Measurements from ENCODE around the gene TMC8.

TMC8 gene

DNA sequence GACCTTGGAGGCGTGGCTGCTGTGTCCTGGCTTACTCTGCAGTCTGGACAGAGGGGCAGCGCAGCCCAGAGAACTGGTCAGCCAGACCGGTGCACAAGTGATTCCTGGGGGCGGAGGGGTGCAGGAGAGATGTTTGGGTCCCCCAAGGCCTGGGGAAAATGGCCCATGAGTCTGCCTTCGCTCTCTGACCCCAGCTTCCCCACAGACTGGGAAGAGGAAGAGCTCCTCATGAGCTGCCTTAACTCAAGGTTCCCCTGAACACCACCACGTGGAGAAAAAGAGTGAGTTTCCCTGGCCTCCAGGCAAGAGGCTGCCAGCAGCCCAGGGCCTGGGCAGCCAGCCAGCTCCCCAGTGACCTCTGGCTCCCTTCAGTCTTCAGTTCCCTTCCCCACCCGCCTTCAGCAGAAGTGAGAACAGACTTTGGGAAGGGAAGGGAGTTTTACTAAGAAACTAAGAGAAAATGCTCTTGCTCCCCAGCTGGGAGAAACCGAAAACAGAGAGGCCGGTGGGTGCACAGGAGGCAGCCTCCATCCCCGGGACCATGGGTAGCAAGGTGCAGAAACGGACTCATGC, 13.7 kb downstream of the TMC8 start:
- no peak overlapping the region for H3K9ac ChIP-seq (ENCODE audit: low read depth, low read length)
- no peaks in the 10 kb centered on the region for H3K4me1 ChIP-seq (ENCODE audit: insufficient read depth, low read length)
- no peaks in the 10 kb centered on the region for H3K79me2 ChIP-seq (ENCODE audit: insufficient read depth, low read length)
- no peak for ATAC-seq (ENCODE audit: insufficient read depth, low read depth)
- H3K36me3 ChIP-seq (ENCODE audit: insufficient read depth, low read length), result no peaks in the 10 kb centered on the region
- no peaks in the 10 kb centered on the region; the same call in 1 of the 2 replicates for H4K20me1 ChIP-seq (ENCODE audit: insufficient read depth, low read length)
- H3K27ac ChIP-seq (ENCODE audit: low read length), result no peak overlapping the region
- TF ChIP-seq EZH2 (IDR thresholded peaks at IDR 0.05; ENCODE audit: borderline replicate concordance, low read depth, low read length, severe bottlenecking), result no peak
- TF ChIP-seq, protein P1, sequence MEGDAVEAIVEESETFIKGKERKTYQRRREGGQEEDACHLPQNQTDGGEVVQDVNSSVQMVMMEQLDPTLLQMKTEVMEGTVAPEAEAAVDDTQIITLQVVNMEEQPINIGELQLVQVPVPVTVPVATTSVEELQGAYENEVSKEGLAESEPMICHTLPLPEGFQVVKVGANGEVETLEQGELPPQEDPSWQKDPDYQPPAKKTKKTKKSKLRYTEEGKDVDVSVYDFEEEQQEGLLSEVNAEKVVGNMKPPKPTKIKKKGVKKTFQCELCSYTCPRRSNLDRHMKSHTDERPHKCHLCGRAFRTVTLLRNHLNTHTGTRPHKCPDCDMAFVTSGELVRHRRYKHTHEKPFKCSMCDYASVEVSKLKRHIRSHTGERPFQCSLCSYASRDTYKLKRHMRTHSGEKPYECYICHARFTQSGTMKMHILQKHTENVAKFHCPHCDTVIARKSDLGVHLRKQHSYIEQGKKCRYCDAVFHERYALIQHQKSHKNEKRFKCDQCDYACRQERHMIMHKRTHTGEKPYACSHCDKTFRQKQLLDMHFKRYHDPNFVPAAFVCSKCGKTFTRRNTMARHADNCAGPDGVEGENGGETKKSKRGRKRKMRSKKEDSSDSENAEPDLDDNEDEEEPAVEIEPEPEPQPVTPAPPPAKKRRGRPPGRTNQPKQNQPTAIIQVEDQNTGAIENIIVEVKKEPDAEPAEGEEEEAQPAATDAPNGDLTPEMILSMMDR (IDR thresholded peaks at IDR 0.05; ENCODE audit: borderline replicate concordance, extremely low read depth, low read length, poor library complexity, severe bottlenecking), result no peak
- no peaks in the 10 kb centered on the region for H3K9me3 ChIP-seq (ENCODE audit: insufficient read depth, low read length, severe bottlenecking)
- no peaks in the 10 kb centered on the region for H3K27me3 ChIP-seq (ENCODE audit: insufficient read depth, low read length, poor library complexity)
- no peak for DNase-seq
- H2AFZ ChIP-seq (ENCODE audit: low read depth, low read length), result no peak overlapping the region
- H3K4me3 ChIP-seq (ENCODE audit: low read depth in 1 of 2, low read length in 2 of 2), result no peak overlapping the region
- no peak overlapping the region for H3K4me2 ChIP-seq (ENCODE audit: insufficient read depth, low read length)

DNA sequence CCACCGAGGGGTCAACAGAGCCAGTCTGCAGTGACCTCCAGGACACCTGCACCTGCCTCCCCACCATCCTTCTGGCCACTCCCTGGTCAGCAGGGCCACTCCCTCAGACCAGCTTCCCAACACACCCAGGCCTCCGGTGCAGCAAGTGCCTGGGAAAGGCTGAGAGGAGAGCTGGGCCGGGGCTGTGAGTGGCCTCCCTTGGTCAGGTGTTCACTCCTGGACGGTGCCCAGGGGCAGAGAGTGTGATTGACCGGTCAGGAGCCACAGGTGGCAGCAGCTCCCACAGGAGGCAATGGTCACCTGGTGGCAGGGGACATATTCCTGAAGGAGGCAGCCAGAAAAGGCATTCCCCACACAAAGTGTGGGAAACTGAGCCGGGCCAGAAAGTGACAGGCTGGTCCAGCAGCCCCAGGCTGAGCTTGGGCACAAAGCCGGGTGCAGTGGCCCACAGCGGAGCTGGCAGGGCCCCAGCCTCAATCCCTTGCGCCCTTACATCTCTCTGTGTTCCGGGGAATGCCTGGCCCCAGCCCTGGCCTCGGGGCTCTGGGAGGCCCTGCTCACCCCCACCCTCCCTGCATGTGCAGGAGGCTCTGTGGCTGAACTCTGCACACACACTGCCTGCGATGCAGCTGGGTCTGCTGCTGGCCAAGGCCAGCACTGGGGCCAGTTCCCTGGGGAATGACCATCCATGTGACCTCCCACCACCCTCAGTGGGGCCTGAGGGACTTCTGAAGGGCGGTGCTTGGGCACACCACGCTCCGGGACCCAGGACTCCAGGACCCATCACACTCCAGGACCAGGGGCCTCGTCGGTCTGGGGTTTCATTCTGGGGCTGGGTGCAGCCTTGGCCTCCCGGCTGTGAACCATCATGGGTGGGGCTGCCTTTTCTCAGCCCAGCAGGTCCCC, 14.4 kb downstream of the TMC8 start:
- Histone ChIP-seq H3K79me2 (ENCODE audit: insufficient read depth, low read length) (no peaks in the 10 kb centered on the region), H3K4me2 (ENCODE audit: insufficient read depth, low read length) (no peak overlapping the region), H3K4me3 (ENCODE audit: low read depth in 1 of 2, low read length in 2 of 2) (no peak overlapping the region), H3K27ac (ENCODE audit: low read length) (no peak overlapping the region), H3K36me3 (ENCODE audit: insufficient read depth, low read length) (no peaks in the 10 kb centered on the region), H2AFZ (ENCODE audit: low read depth, low read length) (no peak overlapping the region), H3K4me1 (ENCODE audit: insufficient read depth, low read length) (no peaks in the 10 kb centered on the region), H3K27me3 (ENCODE audit: insufficient read depth, low read length, poor library complexity) (no peaks in the 10 kb centered on the region), H4K20me1 (ENCODE audit: insufficient read depth, low read length) (no peaks in the 10 kb centered on the region; the same call in 1 of the 2 replicates), H3K9me3 (ENCODE audit: insufficient read depth, low read length, severe bottlenecking) (no peaks in the 10 kb centered on the region), H3K9ac (ENCODE audit: low read depth, low read length) (no peak overlapping the region)
- TF ChIP-seq, protein P1 (IDR thresholded peaks at IDR 0.05; ENCODE audit: borderline replicate concordance, extremely low read depth, low read length, poor library complexity, severe bottlenecking), result no peak
- no peak for TF ChIP-seq EZH2 (IDR thresholded peaks at IDR 0.05; ENCODE audit: borderline replicate concordance, low read depth, low read length, severe bottlenecking)
- ATAC-seq (ENCODE audit: insufficient read depth, low read depth), result no peak
- DNase-seq, result no peak

DNA sequence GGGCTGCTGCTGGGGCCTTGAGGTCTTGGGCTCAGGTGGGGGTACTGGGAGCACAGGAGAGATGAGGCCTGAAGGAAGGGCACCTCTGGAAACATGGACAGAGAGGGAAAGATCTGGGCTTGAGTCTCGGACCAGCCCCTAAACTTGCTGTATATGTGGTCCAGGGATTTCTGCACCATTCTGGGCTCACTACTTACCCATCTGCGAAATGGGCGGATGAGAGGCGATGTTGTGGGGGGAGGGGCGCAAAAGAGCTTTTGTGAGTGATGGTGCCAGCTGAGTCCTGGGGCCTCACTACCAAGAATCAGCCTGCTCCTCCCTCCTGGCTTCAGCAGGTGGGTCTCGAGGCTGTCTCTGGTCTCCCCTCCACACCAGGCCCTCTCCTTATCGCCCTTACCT, 15.9 kb downstream of the TMC8 start:
- Histone ChIP-seq H3K9me3 (ENCODE audit: insufficient read depth, low read length, severe bottlenecking) (no peaks in the 10 kb centered on the region), H3K27ac (ENCODE audit: low read length) (no peak overlapping the region), H3K27me3 (ENCODE audit: insufficient read depth, low read length, poor library complexity) (no peaks in the 10 kb centered on the region), H3K4me2 (ENCODE audit: insufficient read depth, low read length) (no peak overlapping the region), H3K79me2 (ENCODE audit: insufficient read depth, low read length) (no peaks in the 10 kb centered on the region), H3K4me3 (ENCODE audit: low read depth in 1 of 2, low read length in 2 of 2) (no peak overlapping the region), H3K4me1 (ENCODE audit: insufficient read depth, low read length) (no peaks in the 10 kb centered on the region), H3K9ac (ENCODE audit: low read depth, low read length) (no peak overlapping the region), H2AFZ (ENCODE audit: low read depth, low read length) (no peak overlapping the region), H3K36me3 (ENCODE audit: insufficient read depth, low read length) (no peaks in the 10 kb centered on the region), H4K20me1 (ENCODE audit: insufficient read depth, low read length) (no peaks in the 10 kb centered on the region)
- no peak for DNase-seq
- TF ChIP-seq, protein P1 (IDR thresholded peaks at IDR 0.05; ENCODE audit: borderline replicate concordance, extremely low read depth, low read length, poor library complexity, severe bottlenecking), result no peak
- TF ChIP-seq EZH2 (IDR thresholded peaks at IDR 0.05; ENCODE audit: borderline replicate concordance, low read depth, low read length, severe bottlenecking), result no peak
- ATAC-seq (ENCODE audit: insufficient read depth, low read depth), result no peak

All from DND-41 (cell line).